ENCODE data around the gene TBL1X.

DNA sequence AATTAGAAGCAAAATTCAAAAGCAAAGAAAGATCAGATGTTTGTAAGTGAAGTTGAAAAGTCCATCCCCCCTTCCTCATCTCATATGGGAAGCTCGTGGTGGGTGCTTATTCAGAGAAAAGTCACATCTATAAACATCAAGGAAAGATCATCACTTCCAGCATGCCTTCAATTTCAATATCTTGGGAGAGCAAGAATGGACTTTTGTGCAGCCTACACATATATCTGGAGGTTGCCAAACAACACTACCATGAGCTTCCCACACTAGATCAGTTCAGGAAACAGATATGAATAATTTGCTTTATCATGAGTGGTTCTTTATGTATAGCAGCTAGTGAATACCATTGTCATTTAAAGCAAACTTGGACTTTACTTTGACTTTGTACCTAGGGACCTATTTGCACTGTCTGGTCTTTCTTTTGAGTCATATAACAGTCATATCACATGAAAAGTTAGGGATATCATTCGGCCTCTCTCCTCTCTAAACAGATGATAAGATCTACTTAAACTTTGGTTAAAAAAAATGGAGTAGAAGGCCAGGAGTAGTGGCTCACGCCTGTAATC, 5.6 kb upstream of the TBL1X start:
- TF ChIP-seq, protein P1, sequence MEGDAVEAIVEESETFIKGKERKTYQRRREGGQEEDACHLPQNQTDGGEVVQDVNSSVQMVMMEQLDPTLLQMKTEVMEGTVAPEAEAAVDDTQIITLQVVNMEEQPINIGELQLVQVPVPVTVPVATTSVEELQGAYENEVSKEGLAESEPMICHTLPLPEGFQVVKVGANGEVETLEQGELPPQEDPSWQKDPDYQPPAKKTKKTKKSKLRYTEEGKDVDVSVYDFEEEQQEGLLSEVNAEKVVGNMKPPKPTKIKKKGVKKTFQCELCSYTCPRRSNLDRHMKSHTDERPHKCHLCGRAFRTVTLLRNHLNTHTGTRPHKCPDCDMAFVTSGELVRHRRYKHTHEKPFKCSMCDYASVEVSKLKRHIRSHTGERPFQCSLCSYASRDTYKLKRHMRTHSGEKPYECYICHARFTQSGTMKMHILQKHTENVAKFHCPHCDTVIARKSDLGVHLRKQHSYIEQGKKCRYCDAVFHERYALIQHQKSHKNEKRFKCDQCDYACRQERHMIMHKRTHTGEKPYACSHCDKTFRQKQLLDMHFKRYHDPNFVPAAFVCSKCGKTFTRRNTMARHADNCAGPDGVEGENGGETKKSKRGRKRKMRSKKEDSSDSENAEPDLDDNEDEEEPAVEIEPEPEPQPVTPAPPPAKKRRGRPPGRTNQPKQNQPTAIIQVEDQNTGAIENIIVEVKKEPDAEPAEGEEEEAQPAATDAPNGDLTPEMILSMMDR (IDR thresholded peaks at IDR 0.05; ENCODE audit: low read depth, low read length): no peak
- TF ChIP-seq EZH2phosphoT487 (IDR thresholded peaks at IDR 0.05; ENCODE audit: low read depth): no peak
